Muscle layer of duodenum (tissue), 2 donors: ENCODE data around the gene AKR1E2.

Experiments used
- H3K27ac ChIP-seq: one replicate; pipeline ENCODE4 v1.7.0; 2013; ENCODE audit warnings: mild to moderate bottlenecking, low read length
- H3K27me3 ChIP-seq: one replicate; pipeline ENCODE4 v1.7.0; 2013; ENCODE audit warnings: low read depth, mild to moderate bottlenecking, control low read depth, low read length
- H3K36me3 ChIP-seq, 2 donors: one replicate each; pipeline ENCODE4 v1.7.0; 2013; ENCODE audit warnings: low read length in 2 of 2, control low read depth in 1 of 2, mild to moderate bottlenecking in 1 of 2; ENCODE audit not compliant: insufficient read depth in 2 of 2, control insufficient read depth in 1 of 2
- H3K4me1 ChIP-seq, 2 donors: one replicate each; pipeline ENCODE4 v1.7.0; 2013; ENCODE audit warnings: low read length in 2 of 2, mild to moderate bottlenecking in 2 of 2, control low read depth in 1 of 2, moderate library complexity in 1 of 2; ENCODE audit not compliant: insufficient read depth in 2 of 2, control insufficient read depth in 1 of 2
- H3K4me3 ChIP-seq, 2 donors: one replicate each; pipeline ENCODE4 v1.7.0; 2013; ENCODE audit warnings: low read length in 2 of 2, low read depth in 1 of 2, mild to moderate bottlenecking in 1 of 2
- H3K9me3 ChIP-seq, 2 donors: one replicate each; pipeline ENCODE4 v1.7.0; 2013; ENCODE audit warnings: low read length in 2 of 2, control low read depth in 1 of 2, mild to moderate bottlenecking in 1 of 2; ENCODE audit not compliant: control insufficient read depth in 1 of 2
- donor health status: healthy.

The AKR1E2 gene

DNA sequence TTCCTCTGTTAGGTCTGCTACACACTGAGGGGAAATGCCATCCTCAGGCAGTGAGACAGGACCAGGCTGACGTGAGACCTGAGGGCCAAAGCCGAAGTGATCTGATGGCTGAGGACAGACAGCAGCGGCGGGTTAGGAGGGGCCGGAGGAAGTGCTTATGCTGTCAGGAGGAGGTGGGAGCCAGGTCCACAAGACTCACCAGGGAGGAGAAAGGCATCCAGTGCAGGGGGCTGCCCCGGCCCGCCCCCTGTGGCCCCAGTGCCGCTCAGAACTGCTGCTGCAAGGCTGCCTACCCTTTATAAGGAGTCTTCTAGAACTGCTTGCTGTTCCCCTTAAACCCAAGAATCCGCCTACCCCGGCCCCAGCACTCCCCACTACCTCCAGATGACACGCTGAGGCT lies 19.8 kb downstream of the AKR1E2 start:
- peaks cover 0 to 13% of the 10 kb centered on the region in 2 donors for H3K36me3 ChIP-seq
- peaks cover 0 to 9% of the 10 kb centered on the region in 2 donors for H3K4me1 ChIP-seq
- H3K4me3 ChIP-seq, result no peak overlapping the region
- no peak overlapping the region for H3K27ac ChIP-seq
- H3K27me3 ChIP-seq, result no peaks in the 10 kb centered on the region
- no peaks in the 10 kb centered on the region for H3K9me3 ChIP-seq

DNA sequence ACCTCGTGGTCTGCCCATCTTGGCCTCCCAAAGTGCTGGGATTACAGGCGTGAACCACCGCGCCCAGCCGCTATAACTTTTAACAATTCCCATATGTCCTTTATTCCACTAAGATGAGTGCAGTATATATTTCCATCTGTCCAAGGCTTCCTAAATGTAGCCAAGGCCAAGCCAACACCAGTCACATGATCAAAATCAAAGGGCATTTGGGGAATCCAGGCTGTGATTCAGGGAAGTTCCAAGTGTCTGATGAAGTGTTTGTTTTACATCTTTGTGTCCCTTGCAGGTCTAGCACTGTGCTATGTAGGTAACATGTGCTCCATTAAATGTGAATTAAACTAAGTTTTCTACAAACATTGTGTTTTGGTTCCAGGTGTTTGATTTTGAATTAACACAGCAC lies 20.8 kb downstream of the AKR1E2 start:
- Histone ChIP-seq H3K4me3 (no peak overlapping the region), H3K36me3 (peaks cover 0 to 13% of the 10 kb centered on the region in 2 donors), H3K27me3 (no peaks in the 10 kb centered on the region), H3K27ac (no peak overlapping the region), H3K4me1 (peaks cover 0 to 9% of the 10 kb centered on the region in 2 donors), H3K9me3 (no peaks in the 10 kb centered on the region)

DNA sequence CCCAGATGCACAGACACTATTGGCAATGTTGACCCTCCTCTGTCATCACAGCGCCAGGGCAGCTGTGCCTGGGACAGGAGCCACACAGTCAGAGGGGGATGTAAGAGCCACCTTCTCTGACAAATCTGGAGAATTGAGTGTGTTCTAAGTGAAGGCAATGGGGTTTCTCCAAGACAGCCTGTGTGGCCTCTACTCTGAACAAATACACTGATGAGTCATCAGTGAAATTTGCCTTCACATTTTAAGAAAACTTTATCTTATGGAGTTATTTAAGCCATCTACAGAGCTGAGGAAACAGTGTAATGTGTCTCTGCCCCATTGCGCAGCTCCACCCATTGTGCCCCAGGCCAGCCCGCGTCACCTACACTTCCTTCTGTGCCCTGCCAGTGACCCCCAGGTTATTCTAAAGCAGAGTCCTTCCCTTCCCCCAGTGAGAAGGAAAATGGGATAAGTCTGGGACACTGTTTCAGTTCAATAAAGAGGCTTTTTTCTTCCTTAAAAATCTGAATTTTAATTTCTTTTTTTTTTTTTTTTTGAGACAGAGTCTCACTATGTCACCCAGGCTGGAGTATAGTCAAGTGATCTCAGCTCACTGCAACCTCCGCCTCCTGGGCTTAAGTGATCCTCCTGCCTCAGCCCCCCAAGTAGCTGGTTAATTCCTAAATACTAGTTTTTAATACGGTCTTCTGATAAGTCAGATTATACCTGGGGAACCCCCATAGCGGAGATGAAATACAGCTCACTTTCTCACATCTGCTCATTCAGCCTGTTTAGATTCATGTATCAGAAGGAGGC lies 21.8 kb downstream of the AKR1E2 start:
- Histone ChIP-seq H3K4me3 (no peak overlapping the region), H3K9me3 (no peaks in the 10 kb centered on the region), H3K4me1 (peaks cover 0 to 9% of the 10 kb centered on the region in 2 donors), H3K27ac (no peak overlapping the region), H3K27me3 (no peaks in the 10 kb centered on the region), H3K36me3 (peaks cover 0 to 12% of the 10 kb centered on the region in 2 donors)

DNA sequence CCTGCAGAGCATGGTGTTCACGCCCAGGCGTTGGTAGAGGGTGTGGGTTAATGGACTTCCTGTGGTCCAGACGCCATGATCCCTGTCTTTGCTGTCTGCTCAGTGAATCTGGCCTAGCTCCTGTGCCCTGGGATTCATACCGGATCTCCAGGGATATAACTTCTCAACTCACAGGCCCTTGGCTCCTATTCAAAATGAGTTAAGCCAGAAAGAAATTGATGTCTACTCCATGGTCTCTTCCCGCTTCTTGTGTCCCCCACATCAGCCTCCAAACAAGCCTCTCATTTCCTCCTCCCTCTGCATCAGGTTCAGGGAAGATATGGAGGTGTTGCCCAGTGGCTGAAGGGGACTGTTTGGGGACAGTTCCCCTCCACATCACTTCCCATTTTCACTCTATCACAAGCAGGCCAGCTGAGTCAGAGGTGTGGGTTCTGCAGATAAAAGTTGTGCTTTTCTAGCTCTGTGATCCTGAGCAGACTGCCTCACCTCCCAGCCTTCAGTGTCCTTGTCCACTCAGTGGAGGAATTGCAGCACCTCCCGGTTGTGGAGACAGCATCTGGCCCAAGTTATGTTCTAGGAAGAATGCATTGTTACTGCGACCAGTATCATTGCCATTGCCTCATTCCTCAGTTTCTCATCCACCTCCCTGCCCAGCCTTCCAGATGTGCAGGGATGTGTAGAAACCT lies 22.5 kb downstream of the AKR1E2 start:
- Histone ChIP-seq H3K27me3 (no peaks in the 10 kb centered on the region), H3K4me3 (no peak overlapping the region), H3K4me1 (peaks cover 0 to 9% of the 10 kb centered on the region in 2 donors), H3K9me3 (no peaks in the 10 kb centered on the region), H3K27ac (no peak overlapping the region), H3K36me3 (peaks cover 0 to 5% of the 10 kb centered on the region in 2 donors)

DNA sequence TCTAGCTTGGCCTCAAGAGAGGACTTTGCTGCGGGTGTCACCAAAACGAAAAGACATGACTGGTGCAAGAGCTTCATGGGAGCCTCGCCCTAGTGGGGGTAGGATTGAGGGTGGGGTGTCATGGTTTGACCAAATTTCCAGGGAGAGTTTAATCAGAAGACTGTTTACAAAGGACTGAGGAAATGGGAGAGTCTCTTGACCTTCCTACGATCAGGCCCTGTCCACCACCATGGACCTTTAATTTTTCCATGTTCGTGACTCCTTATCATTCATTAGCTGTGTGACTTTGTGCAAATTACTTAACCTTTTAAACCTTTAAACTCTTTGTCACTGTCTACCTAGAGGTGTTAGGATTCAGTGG lies 23.0 kb downstream of the AKR1E2 start:
- Histone ChIP-seq H3K4me3 (no peak overlapping the region), H3K27ac (no peak overlapping the region), H3K9me3 (no peaks in the 10 kb centered on the region), H3K27me3 (no peaks in the 10 kb centered on the region), H3K4me1 (peaks cover 0 to 9% of the 10 kb centered on the region in 2 donors), H3K36me3 (no peaks in the 10 kb centered on the region)

DNA sequence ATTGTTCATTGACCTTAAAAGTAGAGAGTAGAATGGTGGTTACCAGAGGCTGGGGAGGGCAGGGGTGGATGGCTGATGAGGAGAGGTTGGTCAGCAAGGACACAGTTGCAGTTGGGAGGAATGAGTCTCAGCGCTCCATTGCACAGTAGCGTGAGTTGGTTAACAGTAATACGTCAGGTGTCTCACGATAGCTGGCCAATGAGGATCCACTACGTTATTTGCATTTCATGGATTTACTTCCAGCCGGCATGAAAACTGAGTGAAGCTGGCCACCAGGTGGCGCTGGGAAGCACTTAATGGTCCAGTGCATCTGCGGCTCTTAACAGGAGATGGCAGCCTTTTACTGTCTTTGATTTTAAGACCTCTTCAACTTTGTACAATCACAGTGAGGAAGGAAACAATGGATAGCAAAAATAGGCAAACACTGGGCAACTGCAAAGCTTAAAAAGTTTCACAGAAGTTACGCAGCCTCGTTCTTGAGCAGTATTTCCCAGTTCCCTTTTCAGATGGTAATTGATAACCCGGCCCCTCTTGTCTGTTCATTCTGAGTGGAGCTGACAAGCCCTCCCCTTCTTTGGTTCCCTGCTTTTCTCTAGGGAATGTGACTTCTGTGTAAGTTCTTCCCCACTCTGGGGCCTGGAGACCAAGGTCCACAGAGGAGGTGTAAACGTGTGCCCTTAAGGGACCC lies 23.7 kb downstream of the AKR1E2 start:
- Histone ChIP-seq H3K27me3 (no peaks in the 10 kb centered on the region), H3K36me3 (no peaks in the 10 kb centered on the region), H3K27ac (no peak overlapping the region), H3K4me3 (no peak overlapping the region), H3K4me1 (peaks cover 0 to 9% of the 10 kb centered on the region in 2 donors), H3K9me3 (no peaks in the 10 kb centered on the region)

DNA sequence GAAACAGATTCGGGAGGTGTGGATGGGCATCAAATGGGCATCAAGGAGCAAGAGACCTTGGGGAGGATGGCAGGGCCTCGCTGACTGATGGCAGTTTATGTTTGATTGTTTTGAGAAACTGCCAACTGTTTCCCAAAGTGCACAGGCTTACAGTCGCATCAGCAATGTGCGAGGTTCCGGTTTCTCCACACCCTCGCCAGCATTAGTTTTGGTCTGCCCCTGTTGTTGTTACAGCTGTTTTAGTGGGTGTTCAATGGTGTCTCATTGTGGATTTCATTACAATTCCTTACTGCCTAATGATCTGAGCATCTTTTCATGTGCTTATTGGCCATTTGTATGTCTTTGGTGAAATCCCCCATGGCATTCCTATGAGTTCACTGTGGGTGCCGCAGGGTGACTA lies 24.4 kb downstream of the AKR1E2 start:
- Histone ChIP-seq H3K4me3 (no peak overlapping the region), H3K36me3 (no peaks in the 10 kb centered on the region), H3K27ac (no peak overlapping the region), H3K9me3 (no peaks in the 10 kb centered on the region), H3K27me3 (no peaks in the 10 kb centered on the region), H3K4me1 (peaks cover 0 to 9% of the 10 kb centered on the region in 2 donors)

DNA sequence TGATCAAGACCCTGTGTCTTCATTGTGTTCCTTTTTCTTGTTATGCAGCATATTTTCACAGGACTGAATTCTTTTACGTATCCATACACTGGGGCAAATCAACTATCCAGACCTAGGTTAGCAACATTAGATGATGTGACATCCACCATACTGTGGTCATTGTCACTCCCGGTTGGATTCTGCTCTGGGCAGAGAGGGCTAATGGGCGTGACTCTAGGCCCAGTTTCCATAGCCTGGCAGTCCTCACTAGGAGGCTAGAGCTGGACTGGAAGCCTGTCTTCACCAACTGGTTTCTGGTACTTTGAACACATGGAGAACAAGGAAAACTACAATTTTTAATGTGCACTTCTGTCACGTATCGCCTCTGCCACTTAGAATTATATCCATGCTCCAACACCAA lies 25.2 kb downstream of the AKR1E2 start:
- H3K9me3 ChIP-seq, result no peaks in the 10 kb centered on the region
- H3K4me1 ChIP-seq, result peaks cover 0 to 9% of the 10 kb centered on the region in 2 donors
- no peak overlapping the region for H3K4me3 ChIP-seq
- H3K27ac ChIP-seq, result no peak overlapping the region
- H3K27me3 ChIP-seq, result no peaks in the 10 kb centered on the region
- H3K36me3 ChIP-seq, result no peaks in the 10 kb centered on the region

DNA sequence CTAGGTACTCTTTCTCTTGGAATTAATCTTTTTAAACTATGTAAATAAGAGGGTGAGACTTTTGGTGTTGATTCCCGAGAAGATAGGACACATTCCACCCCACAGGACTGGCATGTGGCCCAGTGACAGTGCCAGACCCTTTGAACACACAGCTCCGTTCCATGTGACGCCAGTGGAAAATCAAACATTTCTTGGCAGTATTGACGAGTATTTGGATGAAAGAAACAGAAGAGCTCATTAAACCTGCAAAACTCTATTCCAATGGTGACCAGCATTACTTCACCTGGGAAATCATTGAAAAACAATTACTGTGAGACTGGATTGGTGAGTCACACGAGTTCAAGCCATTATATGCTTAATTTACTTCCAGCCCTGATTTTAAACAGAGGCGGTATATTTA lies 25.8 kb downstream of the AKR1E2 start:
- Histone ChIP-seq H3K36me3 (no peaks in the 10 kb centered on the region), H3K4me3 (no peak overlapping the region), H3K4me1 (peaks cover 0 to 9% of the 10 kb centered on the region in 2 donors), H3K27me3 (no peaks in the 10 kb centered on the region), H3K9me3 (no peaks in the 10 kb centered on the region), H3K27ac (no peak overlapping the region)

DNA sequence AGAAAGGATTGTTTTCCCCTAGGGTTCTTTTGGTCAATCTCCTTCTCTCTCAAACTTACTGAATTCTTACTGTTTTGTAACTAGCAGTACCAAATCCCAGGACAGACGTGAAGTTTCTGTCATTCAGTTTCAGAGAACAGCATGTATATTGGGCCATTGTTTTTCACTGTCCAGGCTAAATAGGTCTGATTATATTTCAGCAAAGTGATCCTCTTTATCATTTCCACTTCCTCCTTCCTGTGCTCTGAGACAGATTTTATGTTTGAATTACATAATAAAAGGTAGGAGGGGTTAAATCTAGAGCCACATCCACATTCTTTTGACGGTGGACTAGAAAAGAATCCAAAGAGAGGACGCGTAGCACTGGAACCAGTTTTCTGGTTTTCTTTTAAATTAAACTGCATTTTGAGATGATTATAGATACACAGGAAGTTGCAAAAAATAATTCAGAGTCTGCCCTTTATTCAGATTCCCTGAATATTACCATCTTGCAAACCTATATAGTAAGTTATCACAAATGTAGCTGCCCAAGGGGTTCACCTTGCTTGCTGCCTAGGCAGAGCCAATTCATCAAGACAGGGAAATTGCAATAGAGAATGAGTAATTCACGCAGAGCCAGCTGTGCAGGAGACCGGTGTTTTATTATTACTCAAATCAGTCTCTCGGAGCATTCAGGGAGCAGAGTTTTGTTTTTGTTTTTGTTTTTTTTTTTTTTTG lies 40.1 kb downstream of the AKR1E2 start:
- no peaks in the 10 kb centered on the region for H3K36me3 ChIP-seq
- no peaks in the 10 kb centered on the region for H3K4me1 ChIP-seq
- no peaks in the 10 kb centered on the region for H3K9me3 ChIP-seq
- no peak overlapping the region for H3K4me3 ChIP-seq
- H3K27ac ChIP-seq, result no peak overlapping the region
- no peaks in the 10 kb centered on the region for H3K27me3 ChIP-seq

DNA sequence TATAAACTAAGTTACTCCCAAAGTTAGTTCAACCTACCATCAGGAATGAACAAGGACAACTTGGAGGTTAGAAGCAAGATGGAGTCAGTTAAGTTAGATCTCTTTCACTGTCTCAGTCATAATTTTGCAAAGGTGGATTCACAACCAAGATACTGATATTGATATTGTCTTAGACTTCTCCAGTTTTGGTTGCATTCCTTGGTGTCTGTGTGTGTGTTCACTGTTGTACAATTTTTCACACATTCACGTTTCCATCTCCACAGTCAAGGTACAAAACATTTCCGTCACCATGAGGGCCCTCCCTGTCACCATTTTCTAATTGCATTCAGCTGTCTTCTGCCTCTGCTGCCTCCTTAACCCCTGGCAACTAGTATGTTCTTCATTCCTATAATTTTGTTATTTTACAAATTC lies 41.1 kb downstream of the AKR1E2 start:
- no peaks in the 10 kb centered on the region for H3K4me1 ChIP-seq

More for the DNA sequence above, 41.1 kb downstream of the AKR1E2 start:
- Histone ChIP-seq H3K9me3 (no peaks in the 10 kb centered on the region), H3K4me3 (no peak overlapping the region), H3K27me3 (no peaks in the 10 kb centered on the region), H3K27ac (no peak overlapping the region), H3K36me3 (no peaks in the 10 kb centered on the region)
